K562 (cell line): ENCODE data around the gene SLC39A6. TPM values are rescaled to one million over a fixed set of nuclear protein-coding genes. Genes with fewer than 3 reads are reported as not detected.

Source experiments
- ATAC-seq: fragments of 200-7000 bp; cut with Tn5 transposase; 3 replicates; pipeline ENCODE4 v1.9.1; 2020; ENCODE audit warnings: moderate library complexity
- BruUV-seq: library from RNA; stranded (reverse); fragments of 400-500 nt; replicated peaks from 2 replicates; lab custom pipeline; 2021; lab: Mats Ljungman, UMichigan
- CTCF ChIA-PET: fragments of 300-600 bp; formaldehyde crosslinking; extraction: SDS; loops from one replicate; lab custom pipeline; 2021; ENCODE audit warnings: low intra/inter-chr PET ratio; lab: Yijun Ruan, JAX
- POLR2A ChIA-PET: fragments of 300-600, 350-650 bp; sonication (Branson Sonifier 250); formaldehyde crosslinking; extraction: SDS; loops from one replicate; lab custom pipeline; 2021; ENCODE audit warnings: antibody characterized with exemption, inconsistent platforms; lab: Yijun Ruan, JAX
- DNase-seq, 4 experiments: peaks; one replicate each; pipeline versions ENCODE4 v3.0.0 to v3.0.0-alpha.2; 2011 to 2018; ENCODE audit warnings: low spot score in 3 of 4, mixed read lengths in 3 of 4; ENCODE audit errors: extremely low read depth in 1 of 4
- FAIRE-seq: peaks from 2 replicates; lab custom pipeline; 2011; peaks lifted over from hg19 to GRCh38; lab: Jason Lieb, UNC
- H2AFZ ChIP-seq: 2 replicates; pipeline ENCODE4 v1.6.0; 2011; ENCODE audit warnings: low read depth, low read length, control low read depth, inconsistent platforms
- H3K27ac ChIP-seq: fragments of 200-600 bp; 3 replicates; pipeline ENCODE4 v1.8.0; 2011; ENCODE audit warnings: low read depth, mild to moderate bottlenecking, control low read depth, inconsistent platforms, low read length, moderate library complexity, mixed read lengths; ENCODE audit errors: extremely low read depth
- H3K27me3 ChIP-seq, 2 experiments: fragments of 300-600 bp in 1 of 2; 2 replicates in 1 of 2; 3 replicates in 1 of 2; pipeline versions ENCODE4 v1.6.0 to v1.8.0; 2011; ENCODE audit warnings: inconsistent platforms in 2 of 2, low read length in 2 of 2, mild to moderate bottlenecking in 1 of 2, mixed read lengths in 1 of 2, moderate library complexity in 1 of 2; ENCODE audit not compliant: control insufficient read depth in 2 of 2, insufficient read depth in 2 of 2
- H3K36me3 ChIP-seq: fragments of 300-600 bp; 3 replicates; pipeline ENCODE4 v1.8.0; 2011; ENCODE audit warnings: mild to moderate bottlenecking, low read length, inconsistent platforms; ENCODE audit not compliant: control insufficient read depth, insufficient read depth
- H3K4me1 ChIP-seq, 2 experiments: fragments of 200-600 bp in 1 of 2; replicated peaks in 1 of 2; 2 replicates in 1 of 2; 3 replicates in 1 of 2; pipeline versions ENCODE4 v1.5.1 to v1.8.0; 2011; ENCODE audit warnings: inconsistent platforms in 2 of 2, low read length in 2 of 2, mild to moderate bottlenecking in 1 of 2, mixed read lengths in 1 of 2, moderate library complexity in 1 of 2; ENCODE audit not compliant: control insufficient read depth in 2 of 2, insufficient read depth in 2 of 2
- H3K4me2 ChIP-seq: 2 replicates; pipeline ENCODE4 v1.6.1; 2011; ENCODE audit warnings: low read length, control low read depth, inconsistent platforms, mixed read lengths; ENCODE audit not compliant: insufficient read depth
- H3K4me3 ChIP-seq: fragments of 200-600 bp; sonication (generic), shearing (Covaris generic); 2 replicates; pipeline ENCODE4 v1.5.1; 2016; ENCODE audit warnings: control low read depth, inconsistent platforms
- H3K79me2 ChIP-seq: fragments of 200-600 bp; 3 replicates; pipeline ENCODE4 v1.8.0; 2011; ENCODE audit warnings: low read length, inconsistent platforms; ENCODE audit not compliant: control insufficient read depth, insufficient read depth
- H3K9ac ChIP-seq, 2 experiments: 2 replicates each; pipeline versions ENCODE4 v1.6.0 to v1.6.1; 2011; ENCODE audit warnings: low read depth in 2 of 2, low read length in 2 of 2, control low read depth in 1 of 2, inconsistent platforms in 1 of 2, mild to moderate bottlenecking in 1 of 2, mixed read lengths in 1 of 2; ENCODE audit not compliant: insufficient read depth in 1 of 2
- H3K9me1 ChIP-seq: one replicate; pipeline ENCODE4 v1.6.0; 2011; ENCODE audit warnings: inconsistent platforms, mild to moderate bottlenecking, low read length, moderate library complexity; ENCODE audit not compliant: control insufficient read depth, insufficient read depth
- H3K9me3 ChIP-seq: replicated peaks from 2 replicates; pipeline ENCODE4 v1.5.1; 2011; ENCODE audit warnings: low read depth, low read length, inconsistent platforms; ENCODE audit not compliant: control insufficient read depth, insufficient read depth
- H4K20me1 ChIP-seq: replicated peaks from 2 replicates; pipeline ENCODE4 v1.6.1; 2011; ENCODE audit warnings: low read length, inconsistent platforms, mixed read lengths; ENCODE audit not compliant: control insufficient read depth, insufficient read depth
- CEBPB ChIP-seq: fragments of 450-650 bp; IDR thresholded peaks from 2 replicates; pipeline ENCODE4 v1.6.1; 2016; ENCODE audit warnings: missing genetic modification characterization, missing compliant biosample characterization
- HDAC1 ChIP-seq, 2 experiments: fragments of 450-650 bp; IDR thresholded peaks; 2 replicates each; pipeline ENCODE4 v1.6.1; 2016 to 2017; ENCODE audit warnings: inconsistent platforms in 1 of 2, mild to moderate bottlenecking in 1 of 2, moderate library complexity in 1 of 2
- HDAC2 ChIP-seq: fragments of 450-650 bp; IDR thresholded peaks from 2 replicates; pipeline ENCODE4 v1.6.1; 2016; ENCODE audit warnings: mild to moderate bottlenecking
- HSF4 ChIP-seq: fragments of 250-450 bp; sonication (Bioruptor Pico); IDR thresholded peaks from 2 replicates; pipeline ENCODE4 v2.1.2; 2022; ENCODE audit warnings: mild to moderate bottlenecking, moderate library complexity, borderline replicate concordance
- POLR2AphosphoS5 ChIP-seq: IDR thresholded peaks from 2 replicates; pipeline ENCODE4 v1.6.1; 2011; ENCODE audit warnings: mild to moderate bottlenecking, low read depth, low read length, moderate library complexity; ENCODE audit not compliant: control insufficient read depth, insufficient read depth
- ZBED1 ChIP-seq: IDR thresholded peaks from 2 replicates; pipeline ENCODE4 v1.6.1; 2014
- WGBS: fragments of 100-300 bp; shearing (Covaris generic); methylation state at CpG from one replicate; pipeline ENCODE4 v1.1.6; 2016; ENCODE audit warnings: low coverage, mixed read lengths; ENCODE audit not compliant: insufficient coverage; ENCODE audit errors: missing lambda C conversion rate; 5-methylcytosine and 5-hydroxymethylcytosine counted together
- in situ Hi-C: fragments of 300-500 bp; cut with MboI; formaldehyde crosslinking; loops from 4 replicates; pipeline ENCODE4 v1.15.0; 2018; ENCODE audit warnings: inconsistent platforms, mixed read lengths
- intact Hi-C: fragments of 100-400 bp; cut with micrococcal nuclease; formaldehyde crosslinking; loops from 2 replicates; pipeline ENCODE4 v1.14.2; 2022
- polyA plus RNA-seq, 8 experiments: library from polyadenylated mRNA; depleted of rRNA in 4 of 8; stranded (reverse) in 5 of 8; unstranded in 3 of 8; fragments of >200 nt; fragmentation: Nextera tagmentation in 2 of 8; fragmentation: Illumina TruSeq in 1 of 8; extraction: Ambion mirVana in 2 of 8; extraction: Trizol in 1 of 8; gene quantifications; 2 replicates each; pipeline versions ENCODE4 v1.2.1 to v1.2.3, GENCODE V29; 2011 to 2014; ENCODE audit warnings: inconsistent platforms in 1 of 8, missing spikeins in 1 of 8
- total RNA-seq, 7 experiments: library from RNA; depleted of rRNA in 6 of 7; stranded (reverse); fragments of >200 nt in 6 of 7; fragmentation: Illumina TruSeq in 2 of 7; extraction: Trizol in 2 of 7; gene quantifications; 2 replicates each; pipeline versions ENCODE4 v1.2.1 to v1.2.3, GENCODE V29; 2011 to 2021; ENCODE audit warnings: low replicate concordance in 1 of 7

SLC39A6 gene
- total and polyA plus RNA-seq, 9 of the 15 experiments (the other 6 are each of a cell fraction or from before 2014, with no cell fraction given) = 5.6 to 23.8 (median 17.4) TPM

DNA sequence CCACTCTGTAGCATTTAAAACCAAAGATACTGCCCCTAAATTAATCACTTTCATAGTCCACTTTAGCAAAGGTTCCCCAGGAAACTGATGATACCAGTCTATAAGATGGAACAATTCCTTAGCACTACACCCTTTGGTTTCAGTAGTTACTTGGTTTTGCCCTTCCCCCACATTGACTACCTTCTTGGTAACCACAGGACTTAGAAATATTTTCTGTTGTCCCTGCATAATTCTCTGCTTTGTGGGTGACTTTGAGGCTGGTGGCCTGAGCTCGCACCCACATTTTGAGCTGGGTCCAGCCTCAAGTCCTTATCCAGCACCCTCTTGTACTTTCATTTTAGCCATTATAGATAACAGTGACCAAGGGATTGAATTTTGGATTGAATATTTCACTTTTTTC is 23.6 kb upstream of the SLC39A6 start:
- Histone ChIP-seq H3K27ac (no peak overlapping the region), H3K9me1 (no peaks in the 10 kb centered on the region), H3K9me3 (no peaks in the 10 kb centered on the region), H2AFZ (no peak overlapping the region), H3K9ac (no peak overlapping the region), H3K27me3 (no peaks in the 10 kb centered on the region), H4K20me1 (no peaks in the 10 kb centered on the region), H3K4me1 (no peaks in the 10 kb centered on the region), H3K4me3 (no peak overlapping the region), H3K36me3 (peaks cover 97% of the 10 kb centered on the region), H3K4me2 (no peak overlapping the region), H3K79me2 (no peaks in the 10 kb centered on the region; the same call in 2 of the 3 replicates)
- in situ Hi-C loops (no loop called here), intact Hi-C loops (no loop called here)
- DNase-seq (no peak), ATAC-seq (no peak), FAIRE-seq (no peak)
- ChIA-PET CTCF (no interaction called here), POLR2A (interaction anchor here (0.9 kb wide), 1 partner anchor 10 kb away, joined by 3 read pairs; no protein-coding TSS in a partner anchor)
- TF ChIP-seq HSF4 (CRISPR knock-in tag) (no peak), POLR2AphosphoS5 (no peak), HDAC1 (IDR thresholded peaks at IDR 0.05) (no peak), ZBED1 (no peak), CEBPB (tag) (no peak), HDAC2 (no peak)
- 100% methylated on average over 1 of the region's 1 CpG for WGBS
- BruUV-seq = TSS peak; percentile 10
